Activated CD4-positive, alpha-beta T cell treated with anti-CD3 and anti-CD28 coated beads, Interleukin-10, Interleukin-2, amounts not matched to agents 100 ng/mL and 50 ng/mL, durations not matched to agents 16 hours and 8 hours (primary cell): ENCODE data around the gene FAM237B.

Source experiments
- DNase-seq: peaks from one replicate; pipeline ENCODE4 v3.0.0-alpha.2; 2020

FAM237B gene

GRCh38 chr7:90290244-90291113, 30.6 kb downstream of the FAM237B start:
- no peak for DNase-seq

- DNase-seq, result no peak
These were observed 33.0 kb downstream of the FAM237B start for GRCh38 chr7:90288154-90288553.

GRCh38 chr7:90276033-90276728, 44.9 kb downstream of the FAM237B start:
- DNase-seq, result no peak

- DNase-seq, result no peak
These were observed 46.9 kb downstream of the FAM237B start for GRCh38 chr7:90274161-90274560.

GRCh38 chr7:90272242-90272641, 48.9 kb downstream of the FAM237B start:
- no peak for DNase-seq

GRCh38 chr7:90271753-90272152, 49.4 kb downstream of the FAM237B start:
- no peak for DNase-seq

GRCh38 chr7:90270431-90271178, 50.5 kb downstream of the FAM237B start:
- DNase-seq, result no peak

GRCh38 chr7:90269163-90269562, 51.9 kb downstream of the FAM237B start:
- DNase-seq, result no peak

GRCh38 chr7:90267263-90267858, 53.7 kb downstream of the FAM237B start:
- no peak for DNase-seq

- DNase-seq, result no peak
These were observed 54.3 kb downstream of the FAM237B start for GRCh38 chr7:90266808-90267207.
